Measurements from ENCODE around the gene MEI4. TPM values are rescaled to one million over a fixed set of nuclear protein-coding genes. Genes with fewer than 3 reads are reported as not detected.

The MEI4 gene
- polyA plus RNA-seq, 1 donor (not counting 4 experiments of a cell fraction or from before 2014, with no cell fraction given), result 0.01 TPM

DNA sequence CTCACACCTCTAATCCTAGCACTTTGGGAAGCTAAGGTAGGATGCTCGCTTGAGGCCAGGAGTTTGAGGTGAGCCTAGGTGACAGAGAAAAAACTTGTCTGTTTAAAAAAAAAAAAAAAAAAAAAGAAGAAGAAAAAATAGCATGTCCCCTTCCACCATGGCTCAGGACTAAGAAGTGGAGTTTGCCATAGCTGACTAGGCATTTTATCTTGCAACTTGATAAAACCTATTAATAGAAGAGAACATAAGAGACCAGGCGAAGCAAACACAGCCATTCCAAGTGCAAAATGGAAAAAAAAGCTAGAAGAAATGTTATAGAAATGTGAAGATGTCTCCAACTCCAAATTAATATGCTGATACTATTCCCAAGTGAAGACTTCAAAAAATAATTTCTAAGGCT is 277.5 kb downstream of the MEI4 start:
- dilution Hi-C loops (cut with MboI; ENCODE audit: extremely low pct_ligation_motif_present, low sequenced_read_pairs), result no loop called here
- H3K79me2 ChIP-seq (ENCODE audit: control insufficient read depth, insufficient read depth, low read length), result no peaks in the 10 kb centered on the region
- no peaks in the 10 kb centered on the region for H3K9me3 ChIP-seq (ENCODE audit: control insufficient read depth, low read depth, low read length)
- H3K27me3 ChIP-seq (ENCODE audit: control insufficient read depth, extremely low read depth, insufficient read depth, low read length), result no peaks in the 10 kb centered on the region
- no peaks in the 10 kb centered on the region for H3K4me1 ChIP-seq (ENCODE audit: control insufficient read depth, extremely low read depth, insufficient read depth, low read length)
- no peak overlapping the region for H3K4me3 ChIP-seq (ENCODE audit: control insufficient read depth in 2 of 3, extremely low read depth in 1 of 3, insufficient read depth in 2 of 3, low read depth in 1 of 3, low read length in 3 of 3)
- no peak overlapping the region for H3K27ac ChIP-seq (ENCODE audit: control insufficient read depth, insufficient read depth, low read length)
- H3K4me2 ChIP-seq (ENCODE audit: control insufficient read depth, extremely low read depth, insufficient read depth, low read depth, low read length), result no peak overlapping the region
- no peak overlapping the region for H2AFZ ChIP-seq (ENCODE audit: control insufficient read depth, low read length)
- TF ChIP-seq, protein P1, sequence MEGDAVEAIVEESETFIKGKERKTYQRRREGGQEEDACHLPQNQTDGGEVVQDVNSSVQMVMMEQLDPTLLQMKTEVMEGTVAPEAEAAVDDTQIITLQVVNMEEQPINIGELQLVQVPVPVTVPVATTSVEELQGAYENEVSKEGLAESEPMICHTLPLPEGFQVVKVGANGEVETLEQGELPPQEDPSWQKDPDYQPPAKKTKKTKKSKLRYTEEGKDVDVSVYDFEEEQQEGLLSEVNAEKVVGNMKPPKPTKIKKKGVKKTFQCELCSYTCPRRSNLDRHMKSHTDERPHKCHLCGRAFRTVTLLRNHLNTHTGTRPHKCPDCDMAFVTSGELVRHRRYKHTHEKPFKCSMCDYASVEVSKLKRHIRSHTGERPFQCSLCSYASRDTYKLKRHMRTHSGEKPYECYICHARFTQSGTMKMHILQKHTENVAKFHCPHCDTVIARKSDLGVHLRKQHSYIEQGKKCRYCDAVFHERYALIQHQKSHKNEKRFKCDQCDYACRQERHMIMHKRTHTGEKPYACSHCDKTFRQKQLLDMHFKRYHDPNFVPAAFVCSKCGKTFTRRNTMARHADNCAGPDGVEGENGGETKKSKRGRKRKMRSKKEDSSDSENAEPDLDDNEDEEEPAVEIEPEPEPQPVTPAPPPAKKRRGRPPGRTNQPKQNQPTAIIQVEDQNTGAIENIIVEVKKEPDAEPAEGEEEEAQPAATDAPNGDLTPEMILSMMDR (optimal IDR thresholded peaks at IDR 0.05 in 1 of 3, IDR thresholded peaks at IDR 0.05 in 1 of 3, conservative IDR thresholded peaks at IDR 0.05 in 1 of 3; ENCODE audit: extremely low read depth in 1 of 3, insufficient read depth in 2 of 3, low read length in 3 of 3), result no peak
- TF ChIP-seq EZH2 (IDR thresholded peaks at IDR 0.05; ENCODE audit: low read length), result no peak
- no peaks in the 10 kb centered on the region for H3K36me3 ChIP-seq (ENCODE audit: control insufficient read depth in 2 of 2, extremely low read depth in 1 of 2, insufficient read depth in 2 of 2, low read length in 2 of 2)
- no peaks in the 10 kb centered on the region for H4K20me1 ChIP-seq (ENCODE audit: control insufficient read depth, extremely low read depth, insufficient read depth, low read length)
- H3K9me1 ChIP-seq (ENCODE audit: control insufficient read depth, extremely low read depth, insufficient read depth, low read length), result no peaks in the 10 kb centered on the region
- no peak for FAIRE-seq
- no peak for DNase-seq (ENCODE audit: low read depth, low spot score)
- H3K9ac ChIP-seq (ENCODE audit: control insufficient read depth, extremely low read depth, insufficient read depth, low read length), result no peak overlapping the region

- Histone ChIP-seq H3K4me1 (ENCODE audit: control insufficient read depth, extremely low read depth, insufficient read depth, low read length) (no peaks in the 10 kb centered on the region), H3K79me2 (ENCODE audit: control insufficient read depth, insufficient read depth, low read length) (no peaks in the 10 kb centered on the region), H3K9ac (ENCODE audit: control insufficient read depth, extremely low read depth, insufficient read depth, low read length) (no peak overlapping the region), H3K27ac (ENCODE audit: control insufficient read depth, insufficient read depth, low read length) (no peak overlapping the region), H3K9me3 (ENCODE audit: control insufficient read depth, low read depth, low read length) (no peaks in the 10 kb centered on the region), H2AFZ (ENCODE audit: control insufficient read depth, low read length) (no peak overlapping the region), H4K20me1 (ENCODE audit: control insufficient read depth, extremely low read depth, insufficient read depth, low read length) (no peaks in the 10 kb centered on the region), H3K9me1 (ENCODE audit: control insufficient read depth, extremely low read depth, insufficient read depth, low read length) (no peaks in the 10 kb centered on the region), H3K27me3 (ENCODE audit: control insufficient read depth, extremely low read depth, insufficient read depth, low read length) (no peaks in the 10 kb centered on the region), H3K4me2 (ENCODE audit: control insufficient read depth, extremely low read depth, insufficient read depth, low read depth, low read length) (no peak overlapping the region), H3K4me3 (ENCODE audit: control insufficient read depth in 2 of 3, extremely low read depth in 1 of 3, insufficient read depth in 2 of 3, low read depth in 1 of 3, low read length in 3 of 3) (no peak overlapping the region), H3K36me3 (ENCODE audit: control insufficient read depth in 2 of 2, extremely low read depth in 1 of 2, insufficient read depth in 2 of 2, low read length in 2 of 2) (no peaks in the 10 kb centered on the region)
- DNase-seq (ENCODE audit: low read depth, low spot score), result no peak
- TF ChIP-seq, protein P1 (optimal IDR thresholded peaks at IDR 0.05 in 1 of 3, IDR thresholded peaks at IDR 0.05 in 1 of 3, conservative IDR thresholded peaks at IDR 0.05 in 1 of 3; ENCODE audit: extremely low read depth in 1 of 3, insufficient read depth in 2 of 3, low read length in 3 of 3), result no peak
- TF ChIP-seq EZH2 (IDR thresholded peaks at IDR 0.05; ENCODE audit: low read length), result no peak
- FAIRE-seq, result no peak
- dilution Hi-C loops (cut with MboI; ENCODE audit: extremely low pct_ligation_motif_present, low sequenced_read_pairs), result no loop called here
These were observed 278.1 kb downstream of the MEI4 start for GRCh38 chr6:77930952-77931351.

Data from keratinocyte (primary cell).